Panc1 (cell line): ENCODE data around the gene GRIK3. TPM values are rescaled to one million over a fixed set of nuclear protein-coding genes. Genes with fewer than 3 reads are reported as not detected.

Experiments used
- ATAC-seq: fragments of 200-7000 bp; cut with Tn5 transposase; 2 replicates; pipeline ENCODE4 v1.9.1; 2020; ENCODE audit warnings: mild to moderate bottlenecking, moderate library complexity
- BruUV-seq: library from RNA; stranded (reverse); fragments of 400-500 nt; replicated peaks from 2 replicates; lab custom pipeline; 2021; lab: Mats Ljungman, UMichigan
- CTCF ChIA-PET: fragments of 300-600 bp; sonication (Branson Sonifier 250); formaldehyde crosslinking; loops from one replicate; lab custom pipeline; 2022; ENCODE audit warnings: antibody characterized with exemption; lab: Charles Lee
- POLR2A ChIA-PET: fragments of 300-600 bp; sonication (Branson Sonifier 250); formaldehyde crosslinking; loops from one replicate; lab custom pipeline; 2022; ENCODE audit warnings: antibody characterized with exemption; lab: Charles Lee
- DNase-seq: peaks from one replicate; pipeline ENCODE4 v3.0.0-alpha.2; 2010; ENCODE audit warnings: low read depth, low spot score
- H3K27ac ChIP-seq: 2 replicates; pipeline ENCODE4 v1.5.1; 2011; ENCODE audit warnings: mild to moderate bottlenecking, low read length, inconsistent platforms
- H3K27me3 ChIP-seq: fragments of 200-500 bp; sonication (Bioruptor generic); 2 replicates; pipeline ENCODE4 v1.6.0; 2014; ENCODE audit warnings: low read length, inconsistent platforms; ENCODE audit not compliant: control insufficient read depth, insufficient read depth
- H3K36me3 ChIP-seq: fragments of 200-500 bp; sonication (Bioruptor generic); 2 replicates; pipeline ENCODE4 v1.5.1; 2014; ENCODE audit warnings: inconsistent platforms, mild to moderate bottlenecking, low read length, moderate library complexity; ENCODE audit not compliant: control insufficient read depth, insufficient read depth
- H3K4me1 ChIP-seq: 2 replicates; pipeline ENCODE4 v1.5.1; 2011; ENCODE audit warnings: inconsistent platforms, mild to moderate bottlenecking, low read length, moderate library complexity; ENCODE audit not compliant: control insufficient read depth, insufficient read depth
- H3K4me3 ChIP-seq, 2 experiments: 2 replicates each; pipeline ENCODE4 v1.5.1; 2011 to 2012; ENCODE audit warnings: low read depth in 2 of 2, low read length in 2 of 2, mild to moderate bottlenecking in 2 of 2, inconsistent platforms in 1 of 2, moderate library complexity in 1 of 2
- H3K9me3 ChIP-seq: fragments of 200-500 bp; sonication (Bioruptor generic); 2 replicates; pipeline ENCODE4 v1.5.1; 2014; ENCODE audit warnings: low read depth, mild to moderate bottlenecking, inconsistent platforms, low read length, moderate library complexity; ENCODE audit not compliant: control insufficient read depth, insufficient read depth
- CTCF ChIP-seq: fragments of 450-650 bp; IDR thresholded peaks from 2 replicates; pipeline ENCODE4 v1.5.1; 2017; ENCODE audit warnings: mild to moderate bottlenecking
- POLR2AphosphoS5 ChIP-seq: IDR thresholded peaks from 2 replicates; pipeline ENCODE4 v1.6.1; 2012; ENCODE audit warnings: mild to moderate bottlenecking, low read depth, low read length, moderate library complexity
- REST ChIP-seq, 2 experiments: IDR thresholded peaks; 2 replicates each; pipeline ENCODE4 v1.6.1; 2011 to 2012; ENCODE audit warnings: low read depth in 2 of 2, control low read depth in 1 of 2, low read length in 1 of 2, mild to moderate bottlenecking in 1 of 2, moderate library complexity in 1 of 2; ENCODE audit not compliant: insufficient read depth in 1 of 2
- SIN3A ChIP-seq: IDR thresholded peaks from 2 replicates; pipeline ENCODE4 v1.6.1; 2012; ENCODE audit warnings: low read depth, mild to moderate bottlenecking, low read length, moderate library complexity, borderline replicate concordance; ENCODE audit not compliant: insufficient read depth
- TCF7L2 ChIP-seq: IDR thresholded peaks from 2 replicates; pipeline ENCODE4 v1.6.1; 2011; ENCODE audit warnings: mild to moderate bottlenecking, low read depth, low read length, inconsistent platforms
- in situ Hi-C: cut with HindIII; loops from 2 replicates; pipeline ENCODE4 v1.10.0; 2016; ENCODE audit warnings: low sequenced_read_pairs, low pct_unique_long_range_greater_than_20kb
- intact Hi-C: fragments of 100-400 bp; cut with micrococcal nuclease; formaldehyde crosslinking; loops from one replicate; pipeline ENCODE4 v1.10.0; 2022; ENCODE audit not compliant: unreplicated experiment
- total RNA-seq: library from RNA; stranded (reverse); gene quantifications from one replicate; pipeline ENCODE4 v1.2.1, GENCODE V29; 2021; ENCODE audit not compliant: unreplicated experiment

The GRIK3 gene
- total RNA-seq, 1 experiment from 2014 or later = not detected

GRCh38 chr1:37006132-37006868 is 28.0 kb downstream of the GRIK3 start:
- H3K27me3 ChIP-seq = peaks cover 6% of the 10 kb centered on the region
- H3K4me1 ChIP-seq = no peaks in the 10 kb centered on the region
- no peak overlapping the region for H3K4me3 ChIP-seq
- in situ Hi-C loops (no loop called here), intact Hi-C loops (no loop called here)
- H3K27ac ChIP-seq = no peak overlapping the region
- CTCF ChIA-PET = no interaction called here
- no peak for DNase-seq
- BruUV-seq = no TSS peak
- TF ChIP-seq SIN3A (no peak), POLR2AphosphoS5 (no peak), TCF7L2 (no peak), CTCF (no peak), REST (IDR thresholded peaks at IDR 0.05; ENCODE audit: insufficient read depth in 1 of 2, low read depth in 2 of 2, low read length in 1 of 2) (no peak)
- POLR2A ChIA-PET = no interaction called here
- H3K9me3 ChIP-seq = no peaks in the 10 kb centered on the region
- ATAC-seq = no peak
- H3K36me3 ChIP-seq = no peaks in the 10 kb centered on the region

- ChIA-PET CTCF (interaction anchor here (0.6 kb wide), 2 partner anchors 23 to 479 kb away, joined by 3 to 4 read pairs; no protein-coding TSS in a partner anchor), POLR2A (interaction anchor here (0.6 kb wide), 1 partner anchor 187 kb away, joined by 4 read pairs; no protein-coding TSS in a partner anchor)
- DNase-seq (no peak), ATAC-seq (no peak)
- no peaks in the 10 kb centered on the region for H3K4me1 ChIP-seq
- TF ChIP-seq REST (IDR thresholded peaks at IDR 0.05; ENCODE audit: insufficient read depth in 1 of 2, low read depth in 2 of 2, low read length in 1 of 2) (no peak), POLR2AphosphoS5 (no peak), SIN3A (no peak), CTCF (no peak), TCF7L2 (no peak)
- intact Hi-C loops = no loop called here
- H3K36me3 ChIP-seq = no peaks in the 10 kb centered on the region
- no peak overlapping the region for H3K4me3 ChIP-seq
- H3K9me3 ChIP-seq = no peaks in the 10 kb centered on the region
- no peak overlapping the region for H3K27ac ChIP-seq
- H3K27me3 ChIP-seq = peaks cover 8% of the 10 kb centered on the region
- in situ Hi-C loops = no loop called here
- no TSS peak for BruUV-seq
These were observed 31.4 kb downstream of the GRIK3 start for GRCh38 chr1:37002898-37003297.
